ENCODE results near the gene WAPL.
A peak's percentile ranks its signal among the peaks of the same experiment; 100 is the strongest.

The WAPL gene

DNA sequence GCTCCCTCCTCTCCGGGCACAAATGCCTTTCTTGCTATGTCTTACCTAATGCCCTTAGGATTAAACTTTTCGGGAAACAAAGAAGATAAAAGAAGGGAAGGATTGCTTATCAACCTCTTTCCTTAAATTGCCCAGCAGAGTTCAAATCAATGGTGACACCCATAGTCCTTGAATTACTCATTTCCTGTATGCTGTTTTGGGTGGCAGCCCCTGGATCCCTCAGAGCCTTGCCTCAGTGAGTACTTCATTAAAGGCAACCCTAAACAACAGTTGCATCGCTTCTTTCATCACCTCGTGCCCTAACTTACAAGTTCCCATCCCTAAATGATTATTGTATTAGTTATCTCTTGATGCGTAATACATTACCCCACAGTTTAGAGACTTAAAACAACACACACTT lies 31.6 kb upstream of the WAPL start:
- H3K4me2 ChIP-seq (ENCODE audit: low read length), result no peak overlapping the region
- TF ChIP-seq EZH2phosphoT487 (IDR thresholded peaks at IDR 0.05; ENCODE audit: borderline replicate concordance, low read length), result no peak
- TF ChIP-seq, protein P1, sequence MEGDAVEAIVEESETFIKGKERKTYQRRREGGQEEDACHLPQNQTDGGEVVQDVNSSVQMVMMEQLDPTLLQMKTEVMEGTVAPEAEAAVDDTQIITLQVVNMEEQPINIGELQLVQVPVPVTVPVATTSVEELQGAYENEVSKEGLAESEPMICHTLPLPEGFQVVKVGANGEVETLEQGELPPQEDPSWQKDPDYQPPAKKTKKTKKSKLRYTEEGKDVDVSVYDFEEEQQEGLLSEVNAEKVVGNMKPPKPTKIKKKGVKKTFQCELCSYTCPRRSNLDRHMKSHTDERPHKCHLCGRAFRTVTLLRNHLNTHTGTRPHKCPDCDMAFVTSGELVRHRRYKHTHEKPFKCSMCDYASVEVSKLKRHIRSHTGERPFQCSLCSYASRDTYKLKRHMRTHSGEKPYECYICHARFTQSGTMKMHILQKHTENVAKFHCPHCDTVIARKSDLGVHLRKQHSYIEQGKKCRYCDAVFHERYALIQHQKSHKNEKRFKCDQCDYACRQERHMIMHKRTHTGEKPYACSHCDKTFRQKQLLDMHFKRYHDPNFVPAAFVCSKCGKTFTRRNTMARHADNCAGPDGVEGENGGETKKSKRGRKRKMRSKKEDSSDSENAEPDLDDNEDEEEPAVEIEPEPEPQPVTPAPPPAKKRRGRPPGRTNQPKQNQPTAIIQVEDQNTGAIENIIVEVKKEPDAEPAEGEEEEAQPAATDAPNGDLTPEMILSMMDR (IDR thresholded peaks at IDR 0.05; ENCODE audit: low read depth, low read length, poor library complexity, severe bottlenecking), result no peak

GRCh38 chr10:86547296-86547695 lies 25.7 kb upstream of the WAPL start:
- Histone ChIP-seq H3K79me2 (ENCODE audit: control insufficient read depth, low read length) (no peaks in the 10 kb centered on the region), H3K27me3 (ENCODE audit: control insufficient read depth, low read length) (no peaks in the 10 kb centered on the region), H3K9me2 (replicated peaks; ENCODE audit: control insufficient read depth, low read length) (no peaks in the 10 kb centered on the region), H3K9me3 (ENCODE audit: control insufficient read depth, insufficient read depth, low read length) (no peaks in the 10 kb centered on the region), H3K4me3 (ENCODE audit: low read length) (no peak overlapping the region), H3K4me1 (ENCODE audit: control insufficient read depth, low read length) (no peaks in the 10 kb centered on the region), H3K36me3 (ENCODE audit: control insufficient read depth, low read length) (no peaks in the 10 kb centered on the region), H4K20me1 (ENCODE audit: control insufficient read depth, insufficient read depth, low read depth, low read length) (no peaks in the 10 kb centered on the region), H3F3A (ENCODE audit: control insufficient read depth, insufficient read depth) (no peaks in the 10 kb centered on the region), H3K27ac (ENCODE audit: low read depth, low read length) (no peak overlapping the region), H3K4me2 (ENCODE audit: low read length) (no peak overlapping the region)
- TF ChIP-seq EZH2phosphoT487 (IDR thresholded peaks at IDR 0.05; ENCODE audit: borderline replicate concordance, low read length), result no peak

More for the DNA sequence above, 31.6 kb upstream of the WAPL start:
- no peaks in the 10 kb centered on the region for H3K4me1 ChIP-seq (ENCODE audit: control insufficient read depth, low read length)
- no peak overlapping the region for H3K27ac ChIP-seq (ENCODE audit: low read depth, low read length)
- no peaks in the 10 kb centered on the region for H3K36me3 ChIP-seq (ENCODE audit: control insufficient read depth, low read length)
- H3K79me2 ChIP-seq (ENCODE audit: control insufficient read depth, low read length), result no peaks in the 10 kb centered on the region
- no peaks in the 10 kb centered on the region for H3K9me2 ChIP-seq (replicated peaks; ENCODE audit: control insufficient read depth, low read length)
- no peak overlapping the region for H3K4me3 ChIP-seq (ENCODE audit: low read length)
- H3F3A ChIP-seq (ENCODE audit: control insufficient read depth, insufficient read depth), result no peaks in the 10 kb centered on the region
- H3K27me3 ChIP-seq (ENCODE audit: control insufficient read depth, low read length), result no peaks in the 10 kb centered on the region
- no peaks in the 10 kb centered on the region for H3K9me3 ChIP-seq (ENCODE audit: control insufficient read depth, insufficient read depth, low read length)
- no peaks in the 10 kb centered on the region for H4K20me1 ChIP-seq (ENCODE audit: control insufficient read depth, insufficient read depth, low read depth, low read length)

GRCh38 chr10:86545101-86545500 lies 23.5 kb upstream of the WAPL start:
- no peaks in the 10 kb centered on the region for H3F3A ChIP-seq (ENCODE audit: control insufficient read depth, insufficient read depth)
- H3K27ac ChIP-seq (ENCODE audit: low read depth, low read length), result no peak overlapping the region
- no peak for TF ChIP-seq EZH2phosphoT487 (IDR thresholded peaks at IDR 0.05; ENCODE audit: borderline replicate concordance, low read length)
- TF ChIP-seq, protein P1 (IDR thresholded peaks at IDR 0.05; ENCODE audit: low read depth, low read length, poor library complexity, severe bottlenecking), result no peak
- H3K79me2 ChIP-seq (ENCODE audit: control insufficient read depth, low read length), result no peaks in the 10 kb centered on the region
- no peak overlapping the region for H3K4me3 ChIP-seq (ENCODE audit: low read length)
- H3K9me2 ChIP-seq (replicated peaks; ENCODE audit: control insufficient read depth, low read length), result no peaks in the 10 kb centered on the region
- H3K4me2 ChIP-seq (ENCODE audit: low read length), result no peak overlapping the region
- no peaks in the 10 kb centered on the region for H3K9me3 ChIP-seq (ENCODE audit: control insufficient read depth, insufficient read depth, low read length)
- no peaks in the 10 kb centered on the region for H3K36me3 ChIP-seq (ENCODE audit: control insufficient read depth, low read length)
- H3K27me3 ChIP-seq (ENCODE audit: control insufficient read depth, low read length), result no peaks in the 10 kb centered on the region
- H4K20me1 ChIP-seq (ENCODE audit: control insufficient read depth, insufficient read depth, low read depth, low read length), result no peaks in the 10 kb centered on the region
- H3K4me1 ChIP-seq (ENCODE audit: control insufficient read depth, low read length), result peaks cover 2% of the 10 kb centered on the region

GRCh38 chr10:86540016-86540415 lies 18.4 kb upstream of the WAPL start:
- H3K9me3 ChIP-seq (ENCODE audit: control insufficient read depth, insufficient read depth, low read length), result no peaks in the 10 kb centered on the region
- TF ChIP-seq, protein P1 (IDR thresholded peaks at IDR 0.05; ENCODE audit: low read depth, low read length, poor library complexity, severe bottlenecking), result no peak
- no peak for TF ChIP-seq EZH2phosphoT487 (IDR thresholded peaks at IDR 0.05; ENCODE audit: borderline replicate concordance, low read length)
- H3K27ac ChIP-seq (ENCODE audit: low read depth, low read length), result no peak overlapping the region
- no peaks in the 10 kb centered on the region for H3K9me2 ChIP-seq (replicated peaks; ENCODE audit: control insufficient read depth, low read length)
- H3K79me2 ChIP-seq (ENCODE audit: control insufficient read depth, low read length), result no peaks in the 10 kb centered on the region
- H3K36me3 ChIP-seq (ENCODE audit: control insufficient read depth, low read length), result no peaks in the 10 kb centered on the region
- H3K4me2 ChIP-seq (ENCODE audit: low read length), result peak overlapping the region; percentile 16; the same call in 1 of the 2 replicates
- no peaks in the 10 kb centered on the region for H4K20me1 ChIP-seq (ENCODE audit: control insufficient read depth, insufficient read depth, low read depth, low read length)
- no peaks in the 10 kb centered on the region for H3F3A ChIP-seq (ENCODE audit: control insufficient read depth, insufficient read depth)
- H3K4me3 ChIP-seq (ENCODE audit: low read length), result no peak overlapping the region
- no peaks in the 10 kb centered on the region for H3K27me3 ChIP-seq (ENCODE audit: control insufficient read depth, low read length)
- peaks cover 28% of the 10 kb centered on the region for H3K4me1 ChIP-seq (ENCODE audit: control insufficient read depth, low read length)

Data from DOHH2 (cell line).